VCaP (cell line): Measurements from ENCODE around the gene MAGOH.

Experiments used
- H3K27ac ChIP-seq: fragments of 450-650 bp; 2 replicates; pipeline ENCODE4 v1.5.1; 2017
- CTCF ChIP-seq: fragments of 450-650 bp; conservative IDR thresholded peaks from 2 replicates; pipeline ENCODE4 v1.5.1; 2017; ENCODE audit warnings: mild to moderate bottlenecking, moderate library complexity

The MAGOH gene

GRCh38 chr1:53280496-53280895 lies 42.2 kb upstream of the MAGOH start:
- TF ChIP-seq CTCF, result no peak
- H3K27ac ChIP-seq, result no peak overlapping the region

DNA sequence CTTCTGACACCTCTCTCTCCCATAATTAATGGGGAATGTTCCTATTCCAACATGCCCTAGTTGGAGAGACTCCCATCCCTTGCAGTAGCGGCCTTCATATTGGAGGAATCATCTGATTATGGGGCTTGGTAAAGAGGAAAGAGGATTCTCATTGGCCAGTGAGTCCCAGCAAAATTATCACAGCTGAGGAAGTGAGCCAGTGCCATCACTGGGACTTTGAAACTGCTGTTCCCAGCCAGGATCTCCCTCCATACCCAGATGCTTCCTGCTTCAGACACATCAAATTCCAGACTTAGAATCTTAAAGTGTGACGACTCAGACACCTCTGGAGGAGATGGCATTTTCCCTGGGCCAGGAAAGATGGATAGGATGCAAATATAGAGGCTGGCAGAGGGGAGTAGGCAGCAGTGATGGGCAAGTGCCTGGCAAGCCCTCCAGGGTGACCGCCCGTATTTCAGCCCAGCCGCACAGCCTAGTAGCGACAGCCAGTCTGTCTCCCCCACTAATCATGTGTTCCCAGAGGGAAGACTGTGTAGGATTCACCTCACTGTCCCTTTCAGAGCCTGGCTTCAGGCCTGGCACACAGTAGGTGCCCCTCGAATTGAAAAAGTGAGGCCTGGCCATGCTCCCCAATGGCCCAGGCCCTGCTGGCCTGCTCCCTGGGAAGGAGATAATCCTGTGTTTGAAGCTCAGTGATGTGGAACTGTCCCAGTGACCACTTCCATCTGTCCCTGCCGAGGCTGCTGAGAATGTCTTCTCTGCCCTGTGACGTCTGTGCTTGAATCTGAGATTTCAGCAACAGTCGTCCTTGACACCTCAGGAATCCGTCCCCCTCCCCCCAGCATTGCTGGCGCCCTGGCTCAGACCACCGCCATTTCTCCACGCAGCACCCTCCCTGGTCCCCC lies 41.2 kb upstream of the MAGOH start:
- TF ChIP-seq CTCF, result no peak
- no peak overlapping the region for H3K27ac ChIP-seq

DNA sequence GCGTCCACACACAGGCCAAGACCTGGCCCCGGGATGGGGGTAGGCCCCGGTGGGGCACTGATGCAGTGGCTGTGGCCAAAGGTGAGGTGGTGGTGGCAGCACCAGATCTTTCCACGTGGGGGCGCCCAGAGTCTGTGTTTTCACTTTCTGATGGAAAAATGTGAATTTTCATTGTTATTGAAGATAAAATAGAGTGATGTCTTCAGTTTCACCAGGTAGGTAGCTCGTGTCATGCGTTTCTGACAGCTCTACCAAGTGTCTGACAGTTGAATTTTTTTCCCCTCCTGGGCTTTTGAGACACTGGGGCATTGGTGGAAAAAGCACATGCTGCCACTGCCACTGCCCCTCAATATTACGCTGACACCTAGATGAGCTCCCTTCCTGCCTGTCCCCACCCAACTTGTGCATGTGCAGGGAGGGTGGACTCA lies 40.0 kb upstream of the MAGOH start:
- peak; percentile 87 for TF ChIP-seq CTCF
- H3K27ac ChIP-seq, result no peak overlapping the region

DNA sequence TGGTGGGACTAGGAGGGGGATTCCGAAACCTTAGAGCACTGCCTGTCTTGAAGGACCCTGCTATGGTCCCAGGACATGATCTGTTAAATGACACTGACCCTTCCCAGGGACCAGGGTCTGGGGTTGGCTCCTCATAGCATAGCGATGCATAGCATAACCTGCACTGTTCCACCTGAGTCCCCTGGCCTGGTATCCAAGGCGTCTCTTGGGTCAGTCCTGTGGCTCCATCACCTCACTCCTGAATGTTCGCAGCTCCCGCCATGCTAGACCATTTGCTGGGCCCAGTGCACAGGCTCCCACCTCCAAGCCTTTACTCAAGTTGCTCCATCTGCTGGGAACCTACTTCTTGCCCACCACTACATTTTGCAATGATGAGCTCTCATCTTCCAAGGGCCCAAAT lies 39.0 kb upstream of the MAGOH start:
- no peak overlapping the region for H3K27ac ChIP-seq
- TF ChIP-seq CTCF, result no peak

- H3K27ac ChIP-seq, result no peak overlapping the region
Measured at GRCh38 chr1:53276902-53277281, 38.6 kb upstream of the MAGOH start.

GRCh38 chr1:53276153-53276901 lies 38.0 kb upstream of the MAGOH start:
- no peak for TF ChIP-seq CTCF
- H3K27ac ChIP-seq, result no peak overlapping the region

More at GRCh38 chr1:53276902-53277281, 38.6 kb upstream of the MAGOH start:
- no peak for TF ChIP-seq CTCF

GRCh38 chr1:53275566-53275965 lies 37.2 kb upstream of the MAGOH start:
- TF ChIP-seq CTCF, result no peak
- H3K27ac ChIP-seq, result no peak overlapping the region
